Fibroblast of mammary gland (primary cell): ENCODE data around the gene SCPEP1.

Experiments used
- DNase-seq: peaks from one replicate; pipeline ENCODE4 v3.0.0-alpha.2; 2010; ENCODE audit warnings: low read depth
- H3K4me3 ChIP-seq: 2 replicates; pipeline ENCODE4 v1.5.1; 2011; ENCODE audit warnings: low read depth, mild to moderate bottlenecking, low read length, moderate library complexity; ENCODE audit not compliant: control insufficient read depth
- CTCF ChIP-seq: conservative IDR thresholded peaks from 2 replicates; pipeline ENCODE4 v1.5.1; 2011; ENCODE audit warnings: low read depth, low read length, inconsistent platforms; ENCODE audit not compliant: control insufficient read depth, insufficient read depth

The SCPEP1 gene

GRCh38 chr17:57009737-57010445 is 32.0 kb downstream of the SCPEP1 start:
- H3K4me3 ChIP-seq, result no peak overlapping the region
- DNase-seq, result peak; percentile 56
- TF ChIP-seq CTCF, result peak; percentile 82

GRCh38 chr17:57010487-57010886 is 32.6 kb downstream of the SCPEP1 start:
- DNase-seq, result no peak
- TF ChIP-seq CTCF, result no peak
- no peak overlapping the region for H3K4me3 ChIP-seq

GRCh38 chr17:57011491-57012015 is 33.6 kb downstream of the SCPEP1 start:
- TF ChIP-seq CTCF, result no peak
- no peak for DNase-seq
- H3K4me3 ChIP-seq, result no peak overlapping the region

GRCh38 chr17:57016071-57016763 is 38.3 kb downstream of the SCPEP1 start:
- no peak for DNase-seq
- TF ChIP-seq CTCF, result no peak

GRCh38 chr17:57016764-57017116 is 38.8 kb downstream of the SCPEP1 start:
- H3K4me3 ChIP-seq, result no peak overlapping the region
- TF ChIP-seq CTCF, result no peak
- peak; percentile 37 for DNase-seq

More at GRCh38 chr17:57016071-57016763, 38.3 kb downstream of the SCPEP1 start:
- H3K4me3 ChIP-seq, result no peak overlapping the region

GRCh38 chr17:57017625-57018024 is 39.7 kb downstream of the SCPEP1 start:
- no peak for DNase-seq

More at GRCh38 chr17:57017625-57018024, 39.7 kb downstream of the SCPEP1 start:
- no peak overlapping the region for H3K4me3 ChIP-seq
- TF ChIP-seq CTCF, result no peak
